ENCODE data around the gene TMCO6.
"Not testable (repeated sequence)": the region's sequence is repeated elsewhere in the genome, so short reads cannot be mapped to it uniquely, and the experiment has no call there.

The TMCO6 gene

GRCh38 chr5:140639148-140639981 lies at the start of gene TMCO6:
TMCO6 (plus strand) TSS chr5:140639451; CDS start chr5:140639528, 77 bp downstream.
- peak; percentile 94 for DNase-seq (ENCODE audit: low spot score)

DNA sequence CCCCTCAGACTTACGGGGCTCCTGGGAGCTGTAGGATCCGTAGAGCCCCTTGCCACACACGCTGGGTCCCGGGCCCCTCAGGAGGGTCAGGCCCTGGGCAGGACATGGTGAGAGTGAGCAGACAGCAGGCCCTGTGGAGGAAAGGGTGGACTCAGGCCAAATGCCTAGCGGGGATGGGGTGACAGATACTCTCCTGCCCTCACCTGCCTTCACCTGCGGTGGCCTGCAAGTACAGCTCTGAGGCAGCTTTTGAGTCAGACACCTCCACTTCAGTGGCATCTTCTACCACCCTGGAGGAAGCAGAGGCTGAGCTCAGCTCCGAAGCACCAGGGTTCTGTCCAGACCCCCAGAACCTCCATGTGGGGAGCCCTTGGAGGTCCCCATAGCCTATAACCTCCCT lies 48.4 kb upstream of the TMCO6 start:
- DNase-seq (ENCODE audit: low spot score), result no peak

GRCh38 chr5:140591747-140592372 lies 47.4 kb upstream of the TMCO6 start:
- no peak for DNase-seq (ENCODE audit: low spot score)

DNA sequence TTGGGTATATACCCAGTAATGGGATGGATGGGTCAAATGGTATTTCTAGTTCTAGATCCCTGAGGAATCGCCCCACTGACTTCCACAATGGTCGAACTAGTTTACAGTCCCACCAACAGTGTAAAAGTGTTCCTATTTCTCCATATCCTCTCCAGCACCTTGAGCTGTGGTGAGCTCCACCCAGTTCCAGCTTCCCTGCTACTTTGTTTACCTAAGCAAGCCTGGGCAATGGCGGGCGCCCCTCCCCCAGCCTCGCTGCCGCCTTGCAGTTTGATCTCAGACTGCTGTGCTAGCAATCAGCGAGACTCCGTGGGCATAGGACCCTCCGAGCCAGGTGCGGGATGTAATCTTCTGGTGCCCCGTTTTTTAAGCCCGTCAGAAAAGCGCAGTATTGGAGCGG lies 46.2 kb upstream of the TMCO6 start:
- DNase-seq (ENCODE audit: low spot score), result not testable (repeated sequence)

GRCh38 chr5:140594169-140594568 lies 45.1 kb upstream of the TMCO6 start:
- DNase-seq (ENCODE audit: low spot score), result no peak

DNA sequence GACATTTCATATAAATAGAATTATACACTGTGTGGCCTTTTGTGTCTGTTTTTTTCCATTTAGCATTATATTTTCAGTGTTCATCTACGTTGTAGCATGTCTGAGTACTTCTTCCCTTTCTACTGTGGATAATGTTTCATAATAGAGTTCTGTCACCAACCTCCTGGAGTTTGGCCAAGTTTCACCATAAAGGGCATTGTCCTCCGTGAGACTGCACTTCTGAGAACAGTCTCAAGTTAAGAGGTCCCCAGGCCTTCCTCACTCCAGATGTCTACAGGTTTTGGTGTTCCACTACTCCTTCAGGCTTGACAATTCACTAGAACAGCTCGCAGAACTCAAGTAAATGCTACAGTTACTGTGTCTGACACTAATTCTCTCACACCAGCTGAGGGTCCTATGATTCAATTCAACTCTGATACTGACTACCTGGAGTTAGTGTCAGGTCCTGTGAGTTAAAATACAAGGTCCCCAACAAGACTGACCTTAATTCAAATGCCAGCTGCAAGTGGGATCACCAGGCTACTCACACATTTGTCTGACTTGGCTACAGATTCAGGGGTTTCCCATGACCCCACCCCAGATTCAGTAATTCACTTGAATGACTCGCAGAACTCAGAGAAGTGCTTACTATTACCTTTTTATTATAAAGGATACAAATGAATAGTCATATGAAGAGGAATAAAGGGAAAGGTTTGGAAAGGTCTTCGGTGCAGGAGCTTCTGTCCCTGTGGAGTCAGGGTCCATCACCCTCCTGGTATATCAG lies 43.5 kb upstream of the TMCO6 start:
- no peak for DNase-seq (ENCODE audit: low spot score)

DNA sequence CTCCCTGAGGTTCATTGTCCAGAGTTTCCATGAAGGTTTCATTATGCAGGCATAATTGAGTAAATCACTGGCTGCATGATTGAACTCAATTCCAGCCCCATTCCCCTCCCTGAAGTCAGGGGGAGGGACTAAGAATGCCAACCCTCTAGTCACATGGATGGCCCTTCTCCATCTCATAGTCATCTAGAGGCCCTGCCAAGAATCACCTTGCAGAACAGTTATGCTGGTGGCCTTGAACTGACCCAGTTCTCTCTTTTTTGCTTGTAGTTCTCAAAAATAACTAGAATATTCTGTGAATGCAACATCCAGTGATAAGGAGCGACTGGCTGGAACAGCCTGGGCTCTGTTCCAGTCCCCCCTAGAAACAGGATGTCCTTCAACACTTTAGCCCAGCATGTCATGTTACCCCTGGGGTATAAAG lies 42.9 kb upstream of the TMCO6 start:
- DNase-seq (ENCODE audit: low spot score), result no peak

GRCh38 chr5:140598836-140599235 lies 40.4 kb upstream of the TMCO6 start:
- no peak for DNase-seq (ENCODE audit: low spot score)

GRCh38 chr5:140600096-140600495 lies 39.2 kb upstream of the TMCO6 start:
- DNase-seq (ENCODE audit: low spot score), result no peak

DNA sequence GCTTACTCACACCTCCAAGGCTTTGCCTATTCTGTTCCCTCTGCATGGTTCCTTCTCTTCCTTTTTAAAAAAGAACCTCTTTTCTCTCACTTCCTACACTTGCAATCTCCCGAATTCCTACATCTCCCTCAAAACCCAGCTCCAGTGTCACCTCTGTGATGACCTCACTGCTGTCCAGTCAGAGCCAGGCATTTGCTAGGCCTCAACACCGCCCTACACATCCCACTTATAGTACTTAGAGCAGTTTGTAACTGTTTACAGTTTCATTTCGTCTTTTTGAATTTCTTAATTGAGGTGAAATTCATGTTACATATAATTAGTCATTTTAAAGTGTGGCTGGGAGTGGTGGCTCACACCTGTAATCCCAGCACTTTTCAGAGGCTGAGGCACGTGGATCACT lies 37.1 kb upstream of the TMCO6 start:
- no peak for DNase-seq (ENCODE audit: low spot score)

GRCh38 chr5:140603446-140603698 lies 35.9 kb upstream of the TMCO6 start:
- DNase-seq (ENCODE audit: low spot score), result not testable (repeated sequence)

GRCh38 chr5:140603734-140604133 lies 35.5 kb upstream of the TMCO6 start:
- no peak for DNase-seq (ENCODE audit: low spot score)

GRCh38 chr5:140605879-140606278 lies 33.4 kb upstream of the TMCO6 start:
- no peak for DNase-seq (ENCODE audit: low spot score)

DNA sequence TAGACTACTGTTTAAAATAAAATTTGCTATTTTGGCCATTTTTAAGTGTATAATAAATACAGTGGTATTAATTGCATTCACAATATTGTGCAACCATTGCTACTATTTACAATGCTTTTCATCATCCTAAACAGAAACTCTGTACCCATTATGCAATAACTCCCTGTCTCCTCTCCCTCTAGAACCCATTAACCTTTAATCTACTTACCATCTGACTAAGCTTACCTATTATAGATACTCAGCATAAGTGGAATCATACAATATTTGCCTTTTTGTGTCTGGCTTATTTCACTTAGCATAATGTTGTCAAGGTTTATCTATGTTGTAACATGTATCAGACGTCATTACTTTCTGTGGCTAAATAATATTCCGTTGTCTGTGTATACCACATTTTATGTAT lies 32.2 kb upstream of the TMCO6 start:
- no peak for DNase-seq (ENCODE audit: low spot score)

DNA sequence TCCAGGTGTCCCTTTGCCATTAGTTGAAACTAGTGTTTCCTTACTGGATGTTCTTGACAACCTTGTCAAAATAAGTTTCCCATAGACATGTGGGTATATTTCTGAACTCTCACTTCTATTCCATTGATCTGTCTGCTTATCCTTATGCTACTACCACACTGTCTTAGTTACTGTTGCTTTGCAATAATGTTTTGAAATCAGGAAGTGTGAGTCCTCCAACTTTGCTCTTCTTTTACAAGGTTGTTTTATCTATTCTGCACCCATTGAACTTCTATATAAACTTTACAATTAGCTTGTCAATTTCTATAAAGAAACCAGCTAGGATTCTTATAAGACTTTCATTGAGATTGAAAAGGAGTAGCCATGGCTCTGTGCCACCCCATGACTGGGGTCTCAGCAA lies 30.5 kb upstream of the TMCO6 start:
- DNase-seq (ENCODE audit: low spot score), result no peak

DNA sequence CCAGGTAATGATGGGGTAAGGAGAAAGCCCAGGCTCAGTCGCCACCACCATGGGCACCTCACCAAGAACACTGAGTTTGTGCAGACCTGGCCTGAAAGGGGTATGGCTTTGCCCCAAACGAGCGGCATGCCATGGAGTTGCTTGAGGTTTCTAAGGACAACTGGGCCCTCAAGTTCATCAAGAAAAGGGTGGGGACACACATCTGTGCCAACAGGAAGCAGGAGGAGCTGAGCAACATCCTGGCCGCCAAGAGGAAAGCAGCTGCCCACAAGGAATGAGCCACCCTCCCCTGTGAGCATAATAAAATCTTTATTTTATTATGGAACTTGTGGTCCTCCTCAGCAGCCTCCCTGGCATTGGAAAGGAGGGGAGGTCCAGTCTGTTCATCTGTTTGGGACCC lies 30.1 kb upstream of the TMCO6 start:
- DNase-seq (ENCODE audit: low spot score), result no peak

DNA sequence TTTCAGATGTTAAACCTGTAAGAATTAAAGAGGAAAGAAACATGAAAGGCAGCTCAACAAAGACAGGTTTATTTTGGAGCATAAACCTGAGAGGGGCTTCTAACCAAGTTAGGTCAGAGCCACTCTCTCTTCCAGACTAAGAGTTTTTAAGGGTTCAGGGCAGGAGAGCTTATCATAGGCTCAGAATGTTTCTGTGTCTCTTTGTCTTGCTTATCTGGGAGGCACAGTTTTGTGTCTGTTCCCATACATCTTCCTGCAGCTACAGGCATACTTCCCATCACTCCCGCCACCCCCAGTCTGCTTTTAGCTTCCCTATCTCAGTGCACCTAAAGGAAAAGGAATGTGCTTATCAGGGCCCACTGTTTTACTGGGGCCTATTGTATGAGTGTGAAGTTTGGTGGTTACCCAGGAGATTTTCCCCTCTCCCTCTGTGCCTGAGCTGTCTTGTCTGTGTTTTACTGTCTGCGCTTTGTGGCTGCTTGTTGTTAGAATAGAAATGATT lies 28.2 kb upstream of the TMCO6 start:
- no peak for DNase-seq (ENCODE audit: low spot score)

- DNase-seq (ENCODE audit: low spot score), result no peak
These were observed 16.9 kb upstream of the TMCO6 start for GRCh38 chr5:140622301-140622700.

DNA sequence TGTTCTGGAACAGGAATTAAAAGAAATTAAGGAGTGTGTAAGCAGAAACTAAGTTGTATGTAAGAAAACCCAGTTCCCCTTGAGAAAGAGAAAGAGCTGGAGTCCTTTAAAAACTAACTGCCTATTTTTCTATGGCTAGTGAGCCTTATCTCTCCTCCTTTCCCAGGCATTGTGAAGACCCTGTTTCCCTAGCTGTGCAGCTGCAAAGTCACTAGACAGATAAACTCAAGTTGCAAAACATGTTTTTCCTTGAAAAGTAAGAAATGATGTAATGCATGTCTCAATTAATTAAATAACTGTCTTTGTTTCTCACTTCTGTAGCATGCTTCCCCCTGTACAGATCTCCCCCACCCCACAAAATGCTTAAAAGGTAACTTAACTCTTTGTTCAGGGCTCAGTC lies 16.2 kb upstream of the TMCO6 start:
- DNase-seq (ENCODE audit: low spot score), result not testable (repeated sequence)

- not testable (repeated sequence) for DNase-seq (ENCODE audit: low spot score)
These were observed 14.4 kb upstream of the TMCO6 start for GRCh38 chr5:140624886-140625285.

GRCh38 chr5:140627972-140628371 lies 11.3 kb upstream of the TMCO6 start:
- DNase-seq (ENCODE audit: low spot score), result no peak

DNA sequence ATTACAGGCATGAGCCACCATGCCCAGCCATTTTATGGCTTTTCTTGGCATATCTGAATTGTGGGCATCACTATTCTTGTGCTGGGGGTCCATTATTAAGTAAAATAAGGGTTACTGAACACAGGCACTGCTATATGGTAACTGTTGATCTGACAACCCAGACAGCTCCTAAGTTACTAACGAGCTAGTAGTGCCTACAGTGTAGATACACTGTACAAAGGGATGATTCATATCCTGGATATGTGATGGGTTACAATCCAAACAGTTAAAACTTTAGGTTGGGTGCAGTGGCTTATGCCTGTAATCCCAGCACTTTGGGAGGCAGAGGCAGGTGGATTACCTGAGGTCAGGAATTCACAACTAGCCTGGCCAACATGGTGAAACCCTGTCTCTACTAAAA lies 10.5 kb upstream of the TMCO6 start:
- DNase-seq (ENCODE audit: low spot score), result no peak
